IPS-20b (cell line): ENCODE measurements around the gene UBTF.
A peak's percentile ranks its signal among the peaks of the same experiment; 100 is the strongest.

Source experiments
- H3K27ac ChIP-seq: one replicate; pipeline ENCODE4 v1.5.1; 2013; ENCODE audit warnings: low read length
- H3K27me3 ChIP-seq: 2 replicates; pipeline ENCODE4 v1.6.1; 2013; ENCODE audit warnings: mild to moderate bottlenecking, low read length, inconsistent platforms; ENCODE audit not compliant: insufficient read depth
- H3K36me3 ChIP-seq: 2 replicates; pipeline ENCODE4 v1.6.1; 2013; ENCODE audit warnings: low read depth, mild to moderate bottlenecking, inconsistent platforms, low read length, moderate library complexity; ENCODE audit not compliant: insufficient read depth
- H3K4me1 ChIP-seq: 2 replicates; pipeline ENCODE4 v1.6.1; 2013; ENCODE audit warnings: mild to moderate bottlenecking, control low read depth, inconsistent platforms, low read length, moderate library complexity; ENCODE audit not compliant: insufficient read depth
- H3K4me3 ChIP-seq: 2 replicates; pipeline ENCODE4 v1.5.1; 2013; ENCODE audit warnings: mild to moderate bottlenecking, low read length, inconsistent platforms
- H3K9ac ChIP-seq: 2 replicates; pipeline ENCODE4 v1.6.1; 2013; ENCODE audit warnings: low read depth, mild to moderate bottlenecking, inconsistent platforms, low read length, moderate library complexity
- H3K9me3 ChIP-seq: 2 replicates; pipeline ENCODE4 v1.6.1; 2013; ENCODE audit warnings: mild to moderate bottlenecking, low read depth, low read length, inconsistent platforms; ENCODE audit not compliant: insufficient read depth

Gene UBTF

DNA sequence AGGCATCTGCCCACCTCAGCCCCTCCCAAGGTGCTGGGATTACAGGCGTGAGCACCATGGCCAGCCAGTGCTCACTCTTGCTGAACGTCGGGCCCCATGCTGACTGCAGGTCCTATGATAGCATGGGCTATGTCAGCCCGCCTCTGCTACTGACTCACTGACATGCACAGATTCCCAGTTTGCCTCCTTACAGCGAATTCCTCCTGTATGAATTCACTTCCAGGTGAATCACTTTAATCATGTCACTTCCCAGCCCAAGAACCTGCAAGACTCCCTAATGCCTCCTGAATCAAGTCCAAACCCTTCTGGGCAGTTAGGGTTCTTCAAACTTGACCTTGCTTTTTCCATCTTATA is 16.1 kb upstream of the UBTF start:
- Histone ChIP-seq H3K4me1 (no peaks in the 10 kb centered on the region), H3K9ac (no peak overlapping the region), H3K27ac (no peak overlapping the region), H3K9me3 (no peaks in the 10 kb centered on the region), H3K36me3 (no peaks in the 10 kb centered on the region), H3K4me3 (no peak overlapping the region), H3K27me3 (no peaks in the 10 kb centered on the region)

DNA sequence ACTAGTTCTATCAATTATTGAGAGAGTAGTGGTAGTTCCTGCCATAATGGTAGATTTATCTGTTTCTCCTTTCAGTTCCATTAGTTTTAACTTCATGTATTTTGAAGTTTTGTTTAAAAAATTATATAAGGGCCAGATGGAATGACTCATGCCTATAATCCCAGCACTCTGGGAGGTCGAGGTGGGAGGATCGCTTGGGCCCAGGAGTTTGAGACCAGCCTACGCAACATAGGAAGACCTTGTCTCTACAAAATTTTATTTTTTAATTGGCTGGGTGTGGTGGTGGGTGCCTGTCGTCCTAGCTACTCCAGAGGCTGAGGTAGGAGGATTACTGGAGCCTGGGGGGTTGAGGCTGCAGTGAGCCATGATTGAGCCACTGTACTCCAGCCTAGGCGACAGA is 14.1 kb upstream of the UBTF start:
- Histone ChIP-seq H3K9me3 (no peaks in the 10 kb centered on the region), H3K4me3 (no peak overlapping the region), H3K4me1 (no peaks in the 10 kb centered on the region), H3K27ac (no peak overlapping the region), H3K9ac (no peak overlapping the region), H3K27me3 (no peaks in the 10 kb centered on the region), H3K36me3 (no peaks in the 10 kb centered on the region)

DNA sequence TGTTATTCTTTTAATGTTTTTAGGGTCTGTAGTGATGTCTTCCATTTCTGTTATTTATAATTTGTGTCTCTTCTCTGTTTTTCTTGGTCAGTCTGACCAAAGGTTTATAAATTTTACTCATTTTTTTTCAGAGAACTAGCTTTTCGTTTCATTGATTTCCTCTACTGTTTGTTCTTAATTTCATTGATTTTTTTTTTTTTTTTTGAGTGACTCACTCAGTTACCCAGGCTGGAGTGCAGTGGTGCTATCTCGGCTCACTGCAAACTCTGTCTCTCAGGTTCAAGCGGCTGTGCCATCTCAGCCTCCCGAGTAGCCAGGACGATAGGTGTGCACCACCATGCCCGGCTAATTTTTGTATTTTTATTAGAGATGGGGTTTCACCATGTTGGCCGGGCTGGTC is 12.6 kb upstream of the UBTF start:
- no peaks in the 10 kb centered on the region for H3K4me1 ChIP-seq
- H3K36me3 ChIP-seq, result no peaks in the 10 kb centered on the region
- H3K27me3 ChIP-seq, result no peaks in the 10 kb centered on the region
- no peak overlapping the region for H3K4me3 ChIP-seq
- no peaks in the 10 kb centered on the region for H3K9me3 ChIP-seq
- H3K9ac ChIP-seq, result no peak overlapping the region
- no peak overlapping the region for H3K27ac ChIP-seq

DNA sequence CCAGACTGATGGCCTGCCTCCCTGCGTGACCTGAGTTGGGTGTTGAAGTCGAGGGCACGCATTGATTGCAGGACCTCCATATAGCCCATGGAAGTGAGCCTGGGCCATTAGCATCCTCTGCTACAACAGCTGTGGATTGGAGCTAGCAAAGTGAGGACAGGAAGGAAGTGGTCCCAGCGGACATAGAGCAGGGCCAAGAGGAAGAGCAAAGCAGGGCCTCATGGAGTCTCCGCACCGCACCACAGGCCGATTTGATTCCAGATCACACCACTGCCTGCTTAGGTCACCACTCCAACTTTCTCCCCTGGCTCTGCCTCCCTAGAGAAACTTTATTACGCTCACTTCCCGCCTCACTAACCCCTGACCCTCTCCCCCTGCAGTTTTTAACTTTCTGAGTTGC is 10.7 kb upstream of the UBTF start:
- H3K9me3 ChIP-seq, result no peaks in the 10 kb centered on the region
- H3K27me3 ChIP-seq, result no peaks in the 10 kb centered on the region
- no peak overlapping the region for H3K4me3 ChIP-seq
- no peak overlapping the region for H3K9ac ChIP-seq
- H3K4me1 ChIP-seq, result no peaks in the 10 kb centered on the region
- no peaks in the 10 kb centered on the region for H3K36me3 ChIP-seq
- H3K27ac ChIP-seq, result no peak overlapping the region

DNA sequence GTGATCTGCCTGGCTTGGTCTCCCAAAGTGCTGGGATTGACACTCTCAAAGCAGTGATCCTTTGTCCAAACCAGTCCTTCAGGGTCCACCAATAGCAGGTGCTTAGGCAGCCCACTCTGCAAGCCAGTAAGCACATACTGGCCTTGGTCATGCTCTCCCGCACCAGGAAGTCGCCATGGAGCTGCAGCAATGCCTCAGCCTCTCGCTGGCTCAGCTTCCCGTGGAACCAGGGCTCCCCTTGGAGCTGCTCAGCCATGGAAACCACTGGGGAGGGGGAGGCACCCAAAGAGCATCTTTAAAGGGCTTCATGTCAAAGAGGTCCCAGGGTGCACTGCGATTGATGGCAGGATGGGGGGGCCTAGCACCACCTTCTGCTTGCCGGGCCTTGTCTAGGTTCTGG is 9.6 kb upstream of the UBTF start:
- Histone ChIP-seq H3K9me3 (no peaks in the 10 kb centered on the region), H3K4me3 (no peak overlapping the region), H3K9ac (no peak overlapping the region), H3K4me1 (no peaks in the 10 kb centered on the region), H3K27ac (no peak overlapping the region), H3K36me3 (no peaks in the 10 kb centered on the region), H3K27me3 (no peaks in the 10 kb centered on the region)

DNA sequence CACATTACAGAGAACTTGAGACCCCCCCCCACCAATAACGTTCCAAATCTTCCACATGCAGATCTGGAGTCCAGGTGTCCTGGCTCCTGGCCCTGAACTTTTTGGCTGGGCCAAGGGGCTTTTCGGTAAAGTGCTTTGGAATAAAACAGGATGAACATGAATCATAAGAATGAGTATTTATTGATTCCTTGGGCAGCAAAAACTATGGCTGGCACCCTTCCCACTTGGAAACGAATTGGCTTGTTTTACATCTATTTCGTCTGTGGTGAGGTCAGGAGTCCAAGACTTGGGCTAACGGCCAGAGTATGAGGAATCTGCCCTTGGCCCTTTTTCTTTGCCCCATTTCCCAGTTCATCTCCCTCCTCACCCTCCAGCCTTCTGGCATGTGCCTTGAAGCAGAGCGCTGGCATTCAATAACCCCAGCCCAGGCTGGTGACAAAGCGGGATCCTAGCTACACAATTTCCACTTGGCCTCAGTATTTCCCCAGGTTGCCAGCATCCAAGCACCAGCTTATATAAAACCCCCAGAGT is 4.1 kb upstream of the UBTF start:
- Histone ChIP-seq H3K27me3 (no peaks in the 10 kb centered on the region; the same call in 1 of the 2 replicates), H3K9me3 (no peaks in the 10 kb centered on the region), H3K27ac (no peak overlapping the region), H3K4me1 (no peaks in the 10 kb centered on the region), H3K36me3 (no peaks in the 10 kb centered on the region), H3K9ac (no peak overlapping the region), H3K4me3 (no peak overlapping the region)

DNA sequence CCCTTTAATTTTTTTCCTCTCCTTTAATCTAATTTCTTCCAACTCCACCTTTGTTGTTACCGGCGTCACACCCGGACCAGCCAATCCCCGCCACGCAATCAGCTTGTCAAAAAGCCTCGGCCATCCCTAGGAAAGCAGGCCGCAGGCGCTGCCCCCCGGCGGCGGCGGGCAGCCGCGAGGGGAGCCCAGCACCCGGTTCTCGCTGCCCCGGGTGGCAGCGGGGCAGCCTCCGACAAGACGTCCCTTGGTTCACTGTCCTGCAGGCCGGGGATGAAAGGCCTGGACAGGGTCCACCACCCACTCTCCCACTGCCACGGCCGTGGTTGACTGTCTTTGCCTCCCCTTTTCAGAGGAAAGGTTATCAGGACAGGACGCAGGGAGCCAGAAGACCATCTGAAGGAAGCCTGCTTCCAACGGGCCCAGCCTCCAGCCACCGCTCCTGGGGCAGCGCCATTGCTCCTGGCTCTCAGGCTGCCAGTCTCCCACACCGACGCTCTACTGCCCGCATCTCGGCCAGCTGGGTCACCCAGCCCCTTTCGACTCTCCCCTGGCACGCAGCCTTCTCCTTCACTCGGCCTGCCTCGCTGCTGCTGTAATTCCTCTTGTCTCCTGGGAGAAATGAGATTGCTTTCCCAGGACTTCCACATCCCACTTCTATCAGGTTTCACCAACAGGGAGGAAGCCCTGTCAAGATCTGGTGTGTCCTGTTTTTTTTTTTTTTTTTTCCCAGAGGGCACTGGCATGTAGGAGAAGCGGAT is 2.8 kb upstream of the UBTF start:
- Histone ChIP-seq H3K27me3 (no peaks in the 10 kb centered on the region; the same call in 1 of the 2 replicates), H3K4me1 (peaks cover 6% of the 10 kb centered on the region), H3K4me3 (peak overlapping the region; percentile 90), H3K27ac (no peak overlapping the region), H3K9ac (peak overlapping the region; percentile 88; the same call in 1 of the 2 replicates), H3K36me3 (peaks cover 4% of the 10 kb centered on the region; the same call in 1 of the 2 replicates), H3K9me3 (no peaks in the 10 kb centered on the region)

DNA sequence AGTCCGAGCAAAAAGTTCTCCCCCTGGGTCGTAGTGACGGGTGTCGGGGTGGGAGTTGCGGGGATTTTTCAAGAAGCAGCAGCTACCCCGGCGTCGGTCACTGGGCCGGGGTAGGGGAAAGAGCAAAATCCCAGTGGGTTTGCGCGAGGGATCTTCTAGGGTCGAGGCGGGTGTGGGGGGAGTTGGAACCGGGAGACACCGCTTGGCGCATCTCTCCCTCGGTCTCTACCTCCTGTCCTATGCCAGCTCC is 2.3 kb upstream of the UBTF start:
- Histone ChIP-seq H3K36me3 (peaks cover 9% of the 10 kb centered on the region; the same call in 1 of the 2 replicates), H3K4me1 (peaks cover 6% of the 10 kb centered on the region), H3K9me3 (no peaks in the 10 kb centered on the region), H3K9ac (peak overlapping the region; percentile 88; the same call in 1 of the 2 replicates), H3K27me3 (no peaks in the 10 kb centered on the region; the same call in 1 of the 2 replicates), H3K4me3 (peak overlapping the region; percentile 90), H3K27ac (peak overlapping the region; percentile 49)

DNA sequence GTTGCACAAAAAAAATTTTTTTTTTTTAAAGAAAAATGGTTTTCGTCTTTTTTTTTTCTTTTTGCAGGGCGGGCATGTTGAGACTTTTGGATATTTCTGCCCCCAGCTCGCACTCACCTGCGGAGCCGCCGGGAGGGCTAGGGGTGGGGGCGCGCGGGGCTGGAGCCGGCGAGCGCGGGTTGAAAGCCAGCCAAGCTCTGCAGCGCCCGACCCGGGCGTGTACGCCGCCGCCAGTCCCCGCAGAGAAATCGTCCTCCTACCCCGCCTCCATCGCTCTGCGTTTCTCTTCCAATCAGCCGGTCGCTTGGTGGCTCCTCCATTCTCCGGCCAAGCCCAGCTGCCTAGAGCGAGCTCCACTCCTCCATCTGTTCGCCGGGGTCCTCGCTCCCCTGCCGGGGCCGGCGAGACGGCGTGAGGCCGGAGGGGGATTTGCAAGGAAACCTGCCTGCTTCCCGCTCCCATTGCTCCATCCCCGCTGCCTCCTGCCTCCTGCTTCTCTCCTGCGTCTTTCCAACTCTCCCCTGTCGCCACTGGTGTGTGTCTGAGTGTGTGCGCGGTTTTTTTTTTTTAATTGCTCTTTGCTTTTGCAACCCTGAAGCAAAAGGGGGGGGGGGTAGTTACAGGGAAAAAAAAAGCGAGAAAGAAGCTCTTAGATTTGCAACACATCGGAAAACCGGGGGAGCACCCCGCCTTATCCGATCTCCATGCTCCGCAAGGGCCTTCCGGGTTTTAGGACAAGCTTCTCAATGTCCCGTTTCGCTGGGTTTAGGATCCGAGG is 1.8 kb upstream of the UBTF start:
- Histone ChIP-seq H3K27me3 (no peaks in the 10 kb centered on the region; the same call in 1 of the 2 replicates), H3K4me3 (peak overlapping the region; percentile 90), H3K27ac (peak overlapping the region; percentile 49), H3K4me1 (peaks cover 6% of the 10 kb centered on the region), H3K36me3 (peaks cover 14% of the 10 kb centered on the region), H3K9me3 (no peaks in the 10 kb centered on the region), H3K9ac (peak overlapping the region; percentile 88)

DNA sequence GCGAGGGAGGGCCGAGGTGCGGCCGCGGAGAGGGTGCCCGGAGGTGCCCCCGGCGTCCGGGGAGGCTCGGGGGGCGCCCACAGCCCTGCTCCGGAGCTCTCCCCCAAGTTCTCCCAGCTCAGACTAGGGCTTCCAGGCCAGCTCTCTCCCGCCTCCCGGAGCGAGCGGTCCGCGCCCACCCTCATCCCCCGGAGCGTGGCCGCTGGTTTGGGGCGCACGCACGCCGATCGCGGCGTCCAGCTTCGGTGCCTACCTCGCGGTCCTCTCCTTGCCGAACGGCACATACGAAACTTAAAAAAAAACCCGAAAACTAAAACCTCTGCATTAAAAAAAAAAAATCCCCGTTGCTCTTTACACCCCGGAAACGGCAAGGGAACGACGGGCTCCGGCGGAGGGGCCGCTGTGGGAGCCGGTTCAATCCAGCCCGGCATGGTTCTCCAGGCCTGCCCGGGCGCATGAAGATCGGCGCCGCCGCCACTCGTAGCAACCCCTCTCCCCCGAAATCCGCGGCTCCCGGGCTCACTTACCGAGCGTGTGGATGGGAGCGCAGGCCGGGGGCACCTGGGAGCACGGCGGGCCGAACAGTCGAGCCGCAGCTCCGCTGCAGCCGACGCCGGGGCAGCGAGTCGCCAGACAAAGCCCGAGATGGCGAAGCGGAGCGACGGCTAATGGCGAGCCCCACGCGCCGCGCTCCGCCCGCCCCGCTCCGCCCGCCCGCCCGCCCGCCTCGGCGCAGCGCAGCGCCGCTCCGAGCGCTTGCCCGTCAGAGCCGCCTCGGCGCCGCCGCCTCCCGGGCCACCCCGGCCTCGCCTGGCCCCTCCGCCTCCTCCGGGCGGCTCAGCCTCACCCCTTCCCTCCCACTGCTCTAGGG is 973 bp upstream of the UBTF start:
- Histone ChIP-seq H3K4me3 (peak overlapping the region; percentile 90; the same call in 1 of the 2 replicates), H3K36me3 (peaks cover 22% of the 10 kb centered on the region), H3K4me1 (peaks cover 6% of the 10 kb centered on the region), H3K9me3 (no peaks in the 10 kb centered on the region), H3K9ac (peak overlapping the region; percentile 96), H3K27ac (peak overlapping the region; percentile 14), H3K27me3 (no peaks in the 10 kb centered on the region; the same call in 1 of the 2 replicates)

DNA sequence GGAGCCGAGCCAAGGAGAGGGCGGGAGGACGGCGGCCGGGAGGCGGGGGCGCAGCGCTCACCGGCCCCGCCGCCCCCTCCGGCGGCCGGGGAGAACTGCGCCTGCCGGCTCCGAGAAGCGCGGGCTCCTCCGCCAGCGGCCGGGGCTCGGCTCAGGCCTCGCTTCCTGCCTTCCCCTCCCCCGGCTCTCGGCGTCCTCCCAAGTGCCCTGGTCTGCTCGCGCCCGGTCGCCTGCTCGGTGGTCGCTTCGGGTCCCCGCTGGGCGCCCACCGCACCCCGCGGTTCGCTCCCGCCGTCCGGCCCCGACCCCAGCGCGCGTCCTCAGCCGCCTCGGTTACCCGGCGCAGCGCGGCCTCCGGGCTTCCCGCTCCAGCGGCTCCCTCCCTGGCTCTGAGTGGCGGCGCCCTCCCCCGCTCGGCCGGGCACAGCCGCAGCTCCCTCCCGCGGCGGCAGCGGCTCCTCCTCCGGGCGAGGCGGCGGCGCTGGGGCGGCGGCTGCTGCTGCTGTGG is 313 bp downstream of the UBTF start:
- H3K27ac ChIP-seq, result no peak overlapping the region

More for the DNA sequence above, 313 bp downstream of the UBTF start:
- Histone ChIP-seq H3K36me3 (peaks cover 35% of the 10 kb centered on the region), H3K4me1 (peaks cover 6% of the 10 kb centered on the region), H3K9me3 (no peaks in the 10 kb centered on the region), H3K9ac (peak overlapping the region; percentile 82; the same call in 1 of the 2 replicates), H3K27me3 (no peaks in the 10 kb centered on the region; the same call in 1 of the 2 replicates), H3K4me3 (peak overlapping the region; percentile 77)
